ENCODE measurements around the gene IQCM.

GRCh38 chr4:149754526-149754925 is 61.1 kb downstream of the IQCM start:
- TF ChIP-seq YY1 (IDR thresholded peaks at IDR 0.05; ENCODE audit: insufficient read depth, insufficient read length) (no peak), SUZ12 (IDR thresholded peaks at IDR 0.05; ENCODE audit: extremely low read depth, insufficient read depth, insufficient read length) (no peak), ZNF274 (IDR thresholded peaks at IDR 0.05; ENCODE audit: low read depth, low read length) (no peak)

Data from NT2/D1 (cell line).